Measurements from ENCODE around the gene OGDH.

Gene OGDH

DNA sequence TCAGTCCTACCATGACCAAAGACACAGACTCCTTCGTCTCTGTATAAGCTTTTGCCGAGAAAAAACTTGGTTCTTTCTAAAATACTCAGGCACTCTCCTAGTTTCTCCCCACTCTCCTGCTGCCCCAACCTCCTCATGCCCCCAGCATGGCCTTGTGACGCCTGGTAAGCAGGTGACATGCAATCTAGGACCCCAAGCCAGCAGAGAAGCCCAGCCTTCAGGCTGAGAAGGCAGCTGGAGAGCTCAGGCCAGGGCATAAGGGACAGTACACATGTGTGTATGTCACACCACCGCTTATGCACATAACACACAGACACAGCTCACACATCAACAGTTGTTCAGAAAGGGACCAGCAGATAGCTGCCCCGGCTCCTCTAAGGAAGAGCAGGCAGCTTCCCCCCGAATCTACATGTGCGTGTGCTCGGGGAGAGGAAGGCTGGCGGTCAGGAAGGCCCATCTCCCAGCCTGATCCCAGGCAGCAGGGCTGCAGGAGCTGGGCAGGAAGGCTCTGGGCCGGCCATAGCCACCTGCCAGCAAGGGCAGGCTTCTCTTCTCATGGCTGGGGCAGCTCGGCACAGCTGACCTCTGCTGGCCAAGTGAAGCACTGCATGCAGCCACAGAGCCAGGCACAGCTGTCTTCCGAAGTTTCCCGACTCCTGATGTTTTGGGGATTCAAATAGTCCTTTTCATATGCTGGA, 41.2 kb upstream of the OGDH start:
- H3K9me3 ChIP-seq (ENCODE audit: control insufficient read depth, low read length), result no peaks in the 10 kb centered on the region
- H3K4me1 ChIP-seq (ENCODE audit: control insufficient read depth, insufficient read depth, low read depth, low read length), result peaks cover 15% of the 10 kb centered on the region
- no peak overlapping the region for H2BK15ac ChIP-seq (ENCODE audit: low read depth, poor library complexity, severe bottlenecking)
- no peak overlapping the region for H4K91ac ChIP-seq (ENCODE audit: low read length)
- H3K27me3 ChIP-seq (ENCODE audit: control insufficient read depth in 1 of 2, insufficient read depth in 1 of 2, low read length in 2 of 2), result no peaks in the 10 kb centered on the region
- peaks cover 70 to 71% of the 10 kb centered on the region in 2 experiments for H3K36me3 ChIP-seq (ENCODE audit: control insufficient read depth in 1 of 2, insufficient read depth in 2 of 2, low read depth in 1 of 2, low read length in 2 of 2)
- H2AK5ac ChIP-seq (ENCODE audit: low read length, severe bottlenecking), result no peak overlapping the region
- H3K18ac ChIP-seq (ENCODE audit: low read depth in 1 of 2, low read length in 2 of 2), result no peak overlapping the region
- H3K9ac ChIP-seq (ENCODE audit: low read length), result no peak overlapping the region
- no peak overlapping the region for H3K4me2 ChIP-seq (ENCODE audit: low read length, poor library complexity, severe bottlenecking)
- no peak overlapping the region for H2BK12ac ChIP-seq (ENCODE audit: low read length in 2 of 2)
- 74% methylated on average over 13 of the region's 13 CpGs for WGBS
- H3K4me3 ChIP-seq (ENCODE audit: insufficient read depth in 1 of 2, low read depth in 1 of 2, low read length in 2 of 2), result no peak overlapping the region
- H3K27ac ChIP-seq (ENCODE audit: low read length, poor library complexity, severe bottlenecking), result no peak overlapping the region
- H3K23ac ChIP-seq (ENCODE audit: low read length in 2 of 2), result no peak overlapping the region
- no peak overlapping the region for H2BK120ac ChIP-seq (ENCODE audit: low read depth, low read length)
- peak overlapping the region; percentile 24 for H4K8ac ChIP-seq (ENCODE audit: low read length)
- DNase-seq, result peak; percentile 65
- no peak overlapping the region for H2AFZ ChIP-seq (ENCODE audit: low read depth, low read length)
- H2BK5ac ChIP-seq (ENCODE audit: low read depth, low read length, poor library complexity, severe bottlenecking), result no peak overlapping the region
- H3K4ac ChIP-seq (ENCODE audit: low read depth in 1 of 2, low read length in 2 of 2), result no peak overlapping the region
- H3K79me1 ChIP-seq (replicated peaks; ENCODE audit: low read length, poor library complexity, severe bottlenecking), result peaks cover 39% of the 10 kb centered on the region
- no peak overlapping the region for H3K14ac ChIP-seq (ENCODE audit: low read length in 2 of 2)

DNA sequence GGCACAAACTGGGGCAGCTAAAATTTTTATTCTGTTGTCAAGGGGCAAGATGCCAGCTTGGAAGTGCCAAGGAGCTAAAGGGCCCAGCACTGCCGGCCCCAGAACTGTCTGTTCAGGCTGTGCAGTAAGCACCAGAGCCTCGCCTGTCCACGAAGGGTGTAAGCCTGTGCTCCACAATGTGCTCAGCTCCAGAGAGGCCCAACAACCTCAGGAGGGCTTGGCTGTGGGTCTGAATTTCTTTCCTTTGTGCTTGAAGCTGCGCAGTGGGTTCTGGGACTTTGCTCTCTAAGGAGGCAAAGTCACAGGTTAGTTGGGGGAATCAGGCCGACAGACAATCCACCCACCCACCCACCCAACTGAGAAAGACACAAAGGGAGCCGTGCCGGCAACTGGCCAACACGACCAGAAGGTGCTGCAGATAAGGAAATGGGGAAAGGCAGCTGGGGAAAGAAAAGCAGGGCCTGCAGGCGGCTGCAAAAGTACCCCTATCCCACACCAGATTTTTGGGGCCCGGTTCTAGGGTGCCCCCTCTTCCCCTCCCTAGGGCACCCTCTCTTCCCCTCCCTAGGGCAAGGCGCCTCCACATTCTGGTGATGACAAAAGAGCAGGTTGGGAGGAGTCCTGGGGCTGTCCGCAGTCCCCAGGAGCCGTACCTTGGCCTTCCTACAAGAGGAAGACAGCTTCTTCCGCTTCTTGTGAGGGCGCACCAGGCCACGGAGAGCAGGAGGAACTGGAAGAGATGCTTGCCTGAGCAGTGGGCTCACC, 40.5 kb upstream of the OGDH start:
- Histone ChIP-seq H3K18ac (ENCODE audit: low read depth in 1 of 2, low read length in 2 of 2) (no peak overlapping the region), H2BK120ac (ENCODE audit: low read depth, low read length) (no peak overlapping the region), H3K9me3 (ENCODE audit: control insufficient read depth, low read length) (no peaks in the 10 kb centered on the region), H3K27ac (ENCODE audit: low read length, poor library complexity, severe bottlenecking) (no peak overlapping the region), H3K4me2 (ENCODE audit: low read length, poor library complexity, severe bottlenecking) (no peak overlapping the region), H3K14ac (ENCODE audit: low read length in 2 of 2) (no peak overlapping the region), H2BK15ac (ENCODE audit: low read depth, poor library complexity, severe bottlenecking) (no peak overlapping the region), H3K27me3 (ENCODE audit: control insufficient read depth in 1 of 2, insufficient read depth in 1 of 2, low read length in 2 of 2) (no peaks in the 10 kb centered on the region), H3K4me1 (ENCODE audit: control insufficient read depth, insufficient read depth, low read depth, low read length) (peaks cover 15% of the 10 kb centered on the region), H2BK12ac (ENCODE audit: low read length in 2 of 2) (no peak overlapping the region), H2AFZ (ENCODE audit: low read depth, low read length) (no peak overlapping the region), H3K4ac (ENCODE audit: low read depth in 1 of 2, low read length in 2 of 2) (no peak overlapping the region), H3K9ac (ENCODE audit: low read length) (no peak overlapping the region), H4K91ac (ENCODE audit: low read length) (no peak overlapping the region), H3K23ac (ENCODE audit: low read length in 2 of 2) (no peak overlapping the region), H3K79me1 (replicated peaks; ENCODE audit: low read length, poor library complexity, severe bottlenecking) (peaks cover 44% of the 10 kb centered on the region), H2AK5ac (ENCODE audit: low read length, severe bottlenecking) (no peak overlapping the region), H3K4me3 (ENCODE audit: insufficient read depth in 1 of 2, low read depth in 1 of 2, low read length in 2 of 2) (no peak overlapping the region), H4K8ac (ENCODE audit: low read length) (no peak overlapping the region), H3K36me3 (ENCODE audit: control insufficient read depth in 1 of 2, insufficient read depth in 2 of 2, low read depth in 1 of 2, low read length in 2 of 2) (peaks cover 77 to 78% of the 10 kb centered on the region in 2 experiments), H2BK5ac (ENCODE audit: low read depth, low read length, poor library complexity, severe bottlenecking) (no peak overlapping the region)
- DNase-seq, result no peak
- WGBS, result 84% methylated on average over 12 of the region's 16 CpGs

DNA sequence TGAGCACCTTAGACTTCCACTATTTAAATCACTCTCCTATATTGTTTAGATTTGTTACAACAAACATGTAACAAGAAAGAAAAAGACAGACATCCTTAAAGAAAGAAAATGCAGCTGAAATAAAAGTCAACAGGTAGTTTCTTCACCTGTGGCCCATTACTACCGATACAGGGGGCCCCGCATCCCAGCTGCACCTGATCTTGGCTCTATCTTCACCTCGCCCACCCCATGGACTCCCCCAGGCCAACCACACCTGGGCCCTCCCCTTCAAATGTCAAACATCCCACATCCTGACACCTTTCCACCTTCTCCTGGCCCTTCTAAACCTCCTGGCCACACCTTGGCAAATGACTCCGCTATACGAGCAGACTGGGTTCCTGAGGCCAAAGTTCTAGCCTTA, 39.7 kb upstream of the OGDH start:
- no peak overlapping the region for H3K4me2 ChIP-seq (ENCODE audit: low read length, poor library complexity, severe bottlenecking)
- WGBS, result 96% methylated on average over 5 of the region's 5 CpGs
- no peak overlapping the region for H3K14ac ChIP-seq (ENCODE audit: low read length in 2 of 2)
- H3K79me1 ChIP-seq (replicated peaks; ENCODE audit: low read length, poor library complexity, severe bottlenecking), result peaks cover 49% of the 10 kb centered on the region
- no peak overlapping the region for H2BK120ac ChIP-seq (ENCODE audit: low read depth, low read length)
- H3K9ac ChIP-seq (ENCODE audit: low read length), result no peak overlapping the region
- no peak for DNase-seq
- H2AK5ac ChIP-seq (ENCODE audit: low read length, severe bottlenecking), result no peak overlapping the region
- no peak overlapping the region for H3K27ac ChIP-seq (ENCODE audit: low read length, poor library complexity, severe bottlenecking)
- no peak overlapping the region for H3K4ac ChIP-seq (ENCODE audit: low read depth in 1 of 2, low read length in 2 of 2)
- peaks cover 84 to 85% of the 10 kb centered on the region in 2 experiments for H3K36me3 ChIP-seq (ENCODE audit: control insufficient read depth in 1 of 2, insufficient read depth in 2 of 2, low read depth in 1 of 2, low read length in 2 of 2)
- no peak overlapping the region for H2BK12ac ChIP-seq (ENCODE audit: low read length in 2 of 2)
- no peak overlapping the region for H4K8ac ChIP-seq (ENCODE audit: low read length)
- H4K91ac ChIP-seq (ENCODE audit: low read length), result no peak overlapping the region
- H2BK5ac ChIP-seq (ENCODE audit: low read depth, low read length, poor library complexity, severe bottlenecking), result no peak overlapping the region
- H3K4me1 ChIP-seq (ENCODE audit: control insufficient read depth, insufficient read depth, low read depth, low read length), result peaks cover 12% of the 10 kb centered on the region
- H2AFZ ChIP-seq (ENCODE audit: low read depth, low read length), result no peak overlapping the region
- H3K4me3 ChIP-seq (ENCODE audit: insufficient read depth in 1 of 2, low read depth in 1 of 2, low read length in 2 of 2), result no peak overlapping the region
- no peak overlapping the region for H3K23ac ChIP-seq (ENCODE audit: low read length in 2 of 2)
- H3K27me3 ChIP-seq (ENCODE audit: control insufficient read depth in 1 of 2, insufficient read depth in 1 of 2, low read length in 2 of 2), result no peaks in the 10 kb centered on the region
- H3K9me3 ChIP-seq (ENCODE audit: control insufficient read depth, low read length), result no peaks in the 10 kb centered on the region
- H3K18ac ChIP-seq (ENCODE audit: low read depth in 1 of 2, low read length in 2 of 2), result no peak overlapping the region
- H2BK15ac ChIP-seq (ENCODE audit: low read depth, poor library complexity, severe bottlenecking), result no peak overlapping the region

DNA sequence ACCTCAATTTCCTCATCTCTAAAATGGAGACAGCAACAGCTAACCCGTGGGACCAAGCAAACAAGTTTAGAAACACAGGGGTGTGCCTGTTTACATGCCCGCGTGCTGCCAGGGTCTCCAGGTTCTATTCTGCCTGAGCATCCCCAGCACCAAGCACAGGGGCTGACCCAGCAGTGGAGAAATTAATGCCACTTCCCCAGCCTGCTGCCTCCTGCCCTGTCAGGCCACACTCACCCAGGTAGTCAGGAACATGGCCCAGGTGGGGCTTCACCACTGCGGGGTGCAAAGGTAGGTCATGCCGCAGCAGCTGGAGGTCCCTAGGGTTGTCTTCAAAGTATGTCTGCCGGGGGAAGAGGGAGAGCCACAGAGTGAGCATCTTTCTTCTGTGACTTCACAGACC, 38.5 kb upstream of the OGDH start:
- H3K4me3 ChIP-seq (ENCODE audit: insufficient read depth in 1 of 2, low read depth in 1 of 2, low read length in 2 of 2), result no peak overlapping the region
- H3K18ac ChIP-seq (ENCODE audit: low read depth in 1 of 2, low read length in 2 of 2), result no peak overlapping the region
- no peak for DNase-seq
- no peak overlapping the region for H2AFZ ChIP-seq (ENCODE audit: low read depth, low read length)
- H3K9me3 ChIP-seq (ENCODE audit: control insufficient read depth, low read length), result no peaks in the 10 kb centered on the region
- H3K36me3 ChIP-seq (ENCODE audit: control insufficient read depth in 1 of 2, insufficient read depth in 2 of 2, low read depth in 1 of 2, low read length in 2 of 2), result peaks cover 94 to 96% of the 10 kb centered on the region in 2 experiments
- 98% methylated on average over 6 of the region's 6 CpGs for WGBS
- H3K23ac ChIP-seq (ENCODE audit: low read length in 2 of 2), result no peak overlapping the region
- no peak overlapping the region for H4K91ac ChIP-seq (ENCODE audit: low read length)
- H3K27me3 ChIP-seq (ENCODE audit: control insufficient read depth in 1 of 2, insufficient read depth in 1 of 2, low read length in 2 of 2), result no peaks in the 10 kb centered on the region
- no peak overlapping the region for H2AK5ac ChIP-seq (ENCODE audit: low read length, severe bottlenecking)
- H3K4me2 ChIP-seq (ENCODE audit: low read length, poor library complexity, severe bottlenecking), result no peak overlapping the region
- no peak overlapping the region for H2BK15ac ChIP-seq (ENCODE audit: low read depth, poor library complexity, severe bottlenecking)
- peaks cover 55% of the 10 kb centered on the region for H3K79me1 ChIP-seq (replicated peaks; ENCODE audit: low read length, poor library complexity, severe bottlenecking)
- H3K4me1 ChIP-seq (ENCODE audit: control insufficient read depth, insufficient read depth, low read depth, low read length), result peaks cover 9% of the 10 kb centered on the region
- no peak overlapping the region for H3K4ac ChIP-seq (ENCODE audit: low read depth in 1 of 2, low read length in 2 of 2)
- no peak overlapping the region for H2BK12ac ChIP-seq (ENCODE audit: low read length in 2 of 2)
- no peak overlapping the region for H2BK5ac ChIP-seq (ENCODE audit: low read depth, low read length, poor library complexity, severe bottlenecking)
- H4K8ac ChIP-seq (ENCODE audit: low read length), result no peak overlapping the region
- H2BK120ac ChIP-seq (ENCODE audit: low read depth, low read length), result no peak overlapping the region
- no peak overlapping the region for H3K9ac ChIP-seq (ENCODE audit: low read length)
- H3K14ac ChIP-seq (ENCODE audit: low read length in 2 of 2), result no peak overlapping the region
- no peak overlapping the region for H3K27ac ChIP-seq (ENCODE audit: low read length, poor library complexity, severe bottlenecking)

Measured in mesenchymal stem cell (in vitro differentiated cells and primary cell).